CD4-positive, alpha-beta T cell (primary cell): ENCODE measurements around the gene MTF2. TPM values are rescaled to one million over a fixed set of nuclear protein-coding genes. Genes with fewer than 3 reads are reported as not detected.
"Not testable (repeated sequence)": the region's sequence is repeated elsewhere in the genome, so short reads cannot be mapped to it uniquely, and the experiment has no call there.

ENCODE experiments used
- ATAC-seq: fragments of 200-7000 bp; cut with Tn5 transposase; one replicate; pipeline ENCODE4 v1.10.0; 2022; ENCODE audit warnings: mild to moderate bottlenecking; ENCODE audit not compliant: poor library complexity
- CTCF ChIA-PET: fragments of 350-600 bp; sonication (Branson Sonifier 250); formaldehyde crosslinking; loops from one replicate; lab custom pipeline; 2021; ENCODE audit warnings: antibody characterized with exemption, inconsistent platforms; lab: Charles Lee
- POLR2A ChIA-PET: fragments of 350-600 bp; sonication (Branson Sonifier 250); formaldehyde crosslinking; loops from one replicate; lab custom pipeline; 2021; ENCODE audit warnings: antibody characterized with exemption, inconsistent platforms; lab: Charles Lee
- DNase-seq, 14 experiments: peaks; one replicate each; pipeline ENCODE4 v3.0.0-alpha.2; 2013 to 2020; ENCODE audit warnings: mixed read lengths in 2 of 14
- H3K27ac ChIP-seq, 2 donors: one replicate each; pipeline versions ENCODE4 v1.5.1 to v1.7.0; 2013; ENCODE audit warnings: low read length in 2 of 2, low read depth in 1 of 2, mild to moderate bottlenecking in 1 of 2
- H3K27me3 ChIP-seq, 2 experiments: 1 replicate in 1 of 2; 2 replicates in 1 of 2; pipeline versions ENCODE4 v1.6.1 to v1.7.0; 2013; ENCODE audit warnings: low read length in 2 of 2, control low read depth in 1 of 2, mild to moderate bottlenecking in 1 of 2, moderate library complexity in 1 of 2; ENCODE audit not compliant: insufficient read depth in 2 of 2, control insufficient read depth in 1 of 2
- H3K36me3 ChIP-seq: one replicate; pipeline ENCODE4 v1.6.1; 2013; ENCODE audit warnings: low read length, control low read depth; ENCODE audit not compliant: insufficient read depth
- H3K4me1 ChIP-seq: one replicate; pipeline ENCODE4 v1.6.1; 2013; ENCODE audit warnings: low read length, control low read depth; ENCODE audit not compliant: insufficient read depth
- H3K4me3 ChIP-seq: one replicate; pipeline ENCODE4 v1.5.1; 2013; ENCODE audit warnings: mild to moderate bottlenecking, low read length, moderate library complexity
- H3K9me3 ChIP-seq, 2 experiments: 1 replicate in 1 of 2; 2 replicates in 1 of 2; pipeline versions ENCODE4 v1.6.1 to v1.7.0; 2013; ENCODE audit warnings: low read length in 2 of 2, mild to moderate bottlenecking in 2 of 2, control low read depth in 1 of 2, moderate library complexity in 1 of 2; ENCODE audit not compliant: control insufficient read depth in 1 of 2, insufficient read depth in 1 of 2
- H3K27ac Mint-ChIP-seq: one replicate; pipeline ENCODE4 v1.8.0; 2020; ENCODE audit warnings: mixed read lengths
- H3K27me3 Mint-ChIP-seq: one replicate; pipeline ENCODE4 v1.8.0; 2021; ENCODE audit warnings: mixed read lengths
- H3K36me3 Mint-ChIP-seq: one replicate; pipeline ENCODE4 v1.8.0; 2021; ENCODE audit warnings: low read depth, mixed read lengths
- H3K4me1 Mint-ChIP-seq: one replicate; pipeline ENCODE4 v1.8.0; 2021; ENCODE audit warnings: low read depth, mixed read lengths
- H3K4me3 Mint-ChIP-seq: one replicate; pipeline ENCODE4 v1.8.0; 2020; ENCODE audit warnings: mild to moderate bottlenecking, mixed read lengths
- H3K9me3 Mint-ChIP-seq: one replicate; pipeline ENCODE4 v1.8.0; 2020; ENCODE audit warnings: mixed read lengths
- CTCF ChIP-seq: fragments of 200-600 bp; IDR thresholded peaks from one replicate; pipeline ENCODE4 v1.8.0; 2022; ENCODE audit warnings: antibody characterized with exemption, mild to moderate bottlenecking
- intact Hi-C, 2 experiments: fragments of 100-400 bp; cut with DNase I in 1 of 2; cut with micrococcal nuclease in 1 of 2; formaldehyde crosslinking; loops; one replicate each; pipeline versions ENCODE4 v1.15.1 to v1.9.0; 2023 to 2025; cut with DNase I, micrococcal nuclease
- total RNA-seq, 174 experiments: library from RNA in 2 of 174; stranded (reverse) in 2 of 174; gene quantifications; one replicate each; pipeline ENCODE4 v1.2.3 and lab custom pipeline; 2021 to 2026

The MTF2 gene
- total RNA-seq, 2 experiments from 2014 or later, result 37.9 to 39.3 TPM

GRCh38 chr1:93172778-93173177, 93.7 kb downstream of the MTF2 start:
- ATAC-seq, result no peak
- Mint-ChIP-seq H3K27ac (no peak overlapping the region), H3K4me3 (peak overlapping the region; percentile 59), H3K27me3 (no peaks in the 10 kb centered on the region), H3K36me3 (peaks cover 63% of the 10 kb centered on the region), H3K4me1 (peaks cover 72% of the 10 kb centered on the region), H3K9me3 (no peaks in the 10 kb centered on the region)
- Histone ChIP-seq H3K27me3 (no peaks in the 10 kb centered on the region), H3K4me1 (peaks cover 35% of the 10 kb centered on the region), H3K36me3 (peaks cover 14% of the 10 kb centered on the region), H3K9me3 (peaks cover 4 to 14% of the 10 kb centered on the region in 2 experiments), H3K27ac (no peak overlapping the region), H3K4me3 (no peak overlapping the region)
- intact Hi-C loops, result loop anchor here in 1 of 2 experiments (10.0 kb wide), 1 partner anchor 48 kb away; no protein-coding TSS in a partner anchor
- POLR2A ChIA-PET, result interaction anchor here (1.0 kb wide), 1 partner anchor 8 kb away, joined by 4 read pairs; no protein-coding TSS in a partner anchor
- TF ChIP-seq CTCF, result no peak
- no peak for DNase-seq
- CTCF ChIA-PET, result no interaction called here

- H3K27me3 Mint-ChIP-seq, H3K27ac ChIP-seq, H3K9me3 ChIP-seq, H3K9me3 Mint-ChIP-seq, H3K4me3 ChIP-seq, H3K36me3 ChIP-seq, H3K27me3 ChIP-seq, H3K27ac Mint-ChIP-seq, DNase-seq, POLR2A ChIA-PET, CTCF ChIA-PET, ATAC-seq, H3K4me3 Mint-ChIP-seq: not testable (repeated sequence)
- Mint-ChIP-seq H3K36me3 (peaks cover 59% of the 10 kb centered on the region), H3K4me1 (peaks cover 72% of the 10 kb centered on the region)
- intact Hi-C loops, result loop anchor here in 1 of 2 experiments (5.0 to 10.0 kb wide), 2 partner anchors 50 to 212 kb away; partner anchors contain the start of gene DIPK1A
- H3K4me1 ChIP-seq, result peaks cover 42% of the 10 kb centered on the region
Observed at GRCh38 chr1:93174638-93175037, 95.6 kb downstream of the MTF2 start.

- H3K36me3 Mint-ChIP-seq, result peaks cover 51% of the 10 kb centered on the region
- ChIA-PET POLR2A (no interaction called here), CTCF (interaction anchor here (0.6 to 1.2 kb wide), 3 partner anchors 176 to 346 kb away, joined by 3 to 6 read pairs (median 4); partner anchors contain the start of gene RPL5)
- peaks cover 59% of the 10 kb centered on the region for H3K4me1 Mint-ChIP-seq
- intact Hi-C loops, result loop anchor here in 1 of 2 experiments (5.0 to 10.0 kb wide), 2 partner anchors 53 to 216 kb away; partner anchors contain the start of gene DIPK1A
- Histone ChIP-seq H3K36me3 (peaks cover 9% of the 10 kb centered on the region), H3K9me3 (no peaks in the 10 kb centered on the region), H3K27me3 (no peaks in the 10 kb centered on the region), H3K4me3 (peak overlapping the region; percentile 91), H3K27ac (no peak overlapping the region), H3K4me1 (peaks cover 32% of the 10 kb centered on the region)
- no peaks in the 10 kb centered on the region for H3K9me3 Mint-ChIP-seq
- peak overlapping the region; percentile 95 for H3K27ac Mint-ChIP-seq
- DNase-seq (no peak), ATAC-seq (no peak)
- no peak for TF ChIP-seq CTCF
- H3K4me3 Mint-ChIP-seq, result peak overlapping the region; percentile 93
- no peaks in the 10 kb centered on the region for H3K27me3 Mint-ChIP-seq
Observed at GRCh38 chr1:93177991-93178390, 98.9 kb downstream of the MTF2 start.
